Fibroblast of skin of abdomen (primary cell): ENCODE results near the gene FLRT1.

Experiments used
- DNase-seq: peaks from one replicate; pipeline ENCODE4 v3.0.0-alpha.2; 2013

Gene FLRT1

GRCh38 chr11:64007160-64007628 lies 28.5 kb upstream of the FLRT1 start:
- peak; percentile 37 for DNase-seq

DNA sequence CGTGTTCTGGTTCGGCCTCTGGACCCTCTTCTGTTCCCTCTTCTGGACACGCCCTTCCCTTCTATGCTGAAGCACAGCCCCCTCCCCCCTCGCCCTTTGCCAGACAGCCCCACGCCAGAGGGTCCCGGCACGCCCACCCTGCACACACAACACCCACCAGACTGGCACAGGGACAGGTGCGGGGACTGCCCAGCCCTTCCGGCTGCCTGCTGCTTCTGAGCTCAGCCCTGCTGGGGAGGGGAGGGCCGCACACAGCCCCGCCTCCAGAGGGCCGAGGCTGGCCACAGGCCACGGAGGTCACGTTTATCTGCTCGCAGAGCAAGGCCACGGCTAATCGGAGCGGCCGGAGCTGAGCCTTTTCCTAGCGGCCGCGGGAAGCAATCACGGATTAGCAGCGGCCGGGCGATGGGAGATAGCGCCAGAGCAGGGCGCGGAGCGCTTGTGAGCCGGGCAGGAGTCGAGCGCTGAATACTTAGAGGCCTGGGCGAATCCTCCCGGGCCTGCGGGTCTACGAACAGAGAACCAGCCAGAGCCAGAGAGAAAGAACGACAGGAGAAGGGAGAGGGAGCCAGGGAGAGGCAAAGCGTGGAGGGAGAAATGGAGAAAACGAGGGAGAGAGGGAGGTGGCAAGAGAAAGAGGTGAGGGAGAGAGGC lies 28.0 kb upstream of the FLRT1 start:
- DNase-seq, result peak; percentile 33

- DNase-seq, result no peak
Measured at GRCh38 chr11:64008283-64008913, 27.3 kb upstream of the FLRT1 start.

GRCh38 chr11:64008914-64009633 lies 26.7 kb upstream of the FLRT1 start:
- DNase-seq, result no peak

- DNase-seq, result no peak
Measured at GRCh38 chr11:64009710-64010109, 26.0 kb upstream of the FLRT1 start.

GRCh38 chr11:64010783-64011182 lies 24.9 kb upstream of the FLRT1 start:
- no peak for DNase-seq

DNA sequence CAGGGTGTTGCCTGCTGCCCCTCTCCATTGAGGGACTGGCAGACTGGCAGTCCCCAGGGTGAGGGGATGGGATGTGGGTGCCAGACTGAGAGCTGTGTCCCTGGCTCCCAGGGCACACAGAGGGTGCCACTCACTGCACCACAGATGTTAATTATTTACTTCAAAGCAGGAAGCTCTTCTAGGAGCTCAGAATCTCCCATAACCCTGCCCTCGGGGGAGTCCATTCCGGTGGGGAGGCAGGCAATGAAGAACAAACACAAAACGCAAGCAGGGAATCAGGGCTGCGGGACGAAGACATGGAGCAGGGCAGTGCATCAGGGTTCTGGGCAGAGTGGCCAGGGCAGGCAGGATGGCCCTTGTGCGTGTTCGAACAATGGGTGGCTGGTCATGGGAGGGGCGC lies 24.4 kb upstream of the FLRT1 start:
- no peak for DNase-seq

GRCh38 chr11:64013141-64013896 lies 22.4 kb upstream of the FLRT1 start:
- no peak for DNase-seq

GRCh38 chr11:64014356-64014755 lies 21.4 kb upstream of the FLRT1 start:
- no peak for DNase-seq

- DNase-seq, result no peak
Measured at GRCh38 chr11:64015510-64015909, 20.2 kb upstream of the FLRT1 start.

DNA sequence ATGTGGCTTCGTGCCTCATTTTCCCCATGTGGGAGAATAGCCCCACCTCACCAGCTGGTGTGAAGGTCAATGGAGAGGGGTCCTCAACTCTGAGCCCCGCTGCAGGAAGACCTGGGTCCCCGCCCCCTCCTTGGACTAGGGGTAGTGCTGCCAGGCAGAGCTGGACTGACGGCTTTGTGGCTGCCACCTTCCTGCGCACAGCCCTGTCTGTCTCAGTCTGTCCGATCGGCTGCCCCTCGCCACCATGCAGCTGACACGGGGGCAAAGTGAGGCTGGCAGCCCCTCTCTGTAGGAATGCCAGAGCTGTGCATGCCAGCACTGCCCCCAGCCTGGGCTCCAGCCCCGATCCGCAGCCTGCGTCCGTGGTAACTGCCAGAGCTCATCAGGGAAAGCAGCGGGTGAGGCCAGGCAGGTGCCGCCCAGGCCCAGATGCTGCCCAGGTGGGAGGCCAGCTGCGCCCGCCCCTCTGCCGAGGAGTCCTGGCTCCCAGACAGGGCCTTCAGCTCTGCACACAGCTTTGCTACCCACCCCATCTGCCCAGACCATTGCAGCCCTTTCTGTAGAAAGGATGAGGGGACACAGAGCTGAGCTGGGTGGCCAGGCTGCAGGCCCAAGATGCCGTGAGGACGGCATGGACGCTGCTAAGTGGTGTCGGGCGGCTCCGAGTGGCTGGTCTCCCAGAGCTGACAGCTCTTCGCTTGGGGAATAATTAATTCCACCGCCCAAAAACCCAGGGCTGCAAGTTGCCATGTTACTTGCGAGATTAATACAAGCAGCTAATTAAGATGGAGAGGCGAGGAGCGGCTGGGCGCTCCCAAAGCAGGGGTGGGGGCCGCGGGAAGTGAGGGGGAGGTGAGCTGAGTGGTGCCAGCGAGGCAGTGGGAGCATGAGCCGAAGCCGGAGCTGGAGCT lies 19.5 kb upstream of the FLRT1 start:
- no peak for DNase-seq

DNA sequence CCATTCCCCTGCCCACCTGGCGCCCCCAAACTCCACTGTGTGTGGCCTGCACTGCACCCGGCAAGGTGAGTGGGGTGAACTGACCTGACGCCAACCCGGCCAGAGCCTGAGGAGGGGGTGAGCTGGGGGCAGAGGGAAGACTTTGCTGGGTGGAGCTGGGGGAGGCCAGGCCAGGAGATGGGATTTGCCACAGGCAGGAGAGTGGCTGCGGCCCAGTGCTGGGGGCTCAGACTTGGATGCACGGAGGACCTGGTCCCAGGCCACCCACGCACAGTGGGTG lies 17.8 kb upstream of the FLRT1 start:
- no peak for DNase-seq

DNA sequence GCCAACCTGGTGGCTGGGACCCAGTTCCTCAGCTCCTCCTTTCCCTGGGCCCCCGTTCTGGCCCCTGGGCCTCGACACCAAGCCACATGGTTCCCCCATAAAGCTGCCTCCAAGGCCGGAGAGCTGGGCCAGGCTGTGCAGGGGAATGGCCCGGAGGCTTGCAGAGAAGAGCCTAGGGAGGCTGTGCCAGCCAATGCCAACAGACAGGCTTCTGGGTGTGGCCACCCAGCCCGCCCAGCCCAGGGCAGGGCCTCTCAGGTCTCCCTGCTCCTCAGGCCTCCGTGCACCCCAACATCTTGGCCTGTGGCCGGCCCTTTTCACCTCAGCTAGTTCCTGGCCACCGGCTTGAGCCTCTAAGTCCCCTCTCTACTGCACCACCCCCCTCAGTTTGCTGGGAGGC lies 17.4 kb upstream of the FLRT1 start:
- no peak for DNase-seq

DNA sequence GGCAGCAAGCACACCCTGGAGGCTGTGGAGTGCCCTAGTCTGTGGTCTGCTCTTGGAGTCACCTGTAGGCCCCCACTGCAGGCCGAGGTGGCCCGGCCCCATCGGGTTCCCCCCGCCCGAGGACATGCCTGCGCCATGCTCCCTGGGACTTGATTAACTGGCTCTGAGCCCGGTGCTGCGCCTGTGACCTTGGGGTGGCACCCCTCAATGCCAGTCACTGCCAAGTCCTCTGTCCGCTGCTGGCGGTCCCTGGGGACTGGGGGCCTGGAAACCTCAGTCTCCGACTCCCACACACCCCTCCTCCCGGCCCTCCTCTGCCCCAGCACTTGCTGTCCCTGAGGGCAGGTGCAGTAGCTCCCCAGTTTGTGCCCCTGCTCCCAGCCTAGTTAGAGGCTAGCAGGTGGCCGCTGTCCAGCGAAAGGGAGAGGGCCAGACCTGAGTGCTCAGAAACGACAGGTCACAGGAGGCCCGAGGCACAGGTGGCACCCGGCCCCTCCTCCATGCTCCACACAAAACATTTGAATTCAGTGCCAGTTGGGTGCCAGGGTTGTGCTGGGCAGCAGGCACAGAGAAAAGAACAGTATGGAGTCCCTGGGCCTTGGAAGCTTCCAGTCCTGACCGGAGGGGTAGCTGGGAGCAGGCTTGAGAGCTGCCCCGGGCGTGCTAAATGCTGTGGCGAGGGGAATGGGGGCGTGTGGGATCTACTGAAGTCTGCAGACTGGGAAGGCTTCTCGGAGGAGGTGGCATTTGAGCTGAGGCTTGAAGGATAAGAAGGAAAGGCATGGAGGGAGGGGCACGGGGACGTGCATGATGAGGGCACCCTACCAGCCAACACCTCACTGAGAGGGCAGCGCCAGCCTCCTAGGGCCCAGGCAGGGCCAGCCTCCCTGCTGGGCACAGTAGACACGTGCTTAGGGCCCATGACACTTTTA lies 16.4 kb upstream of the FLRT1 start:
- no peak for DNase-seq

DNA sequence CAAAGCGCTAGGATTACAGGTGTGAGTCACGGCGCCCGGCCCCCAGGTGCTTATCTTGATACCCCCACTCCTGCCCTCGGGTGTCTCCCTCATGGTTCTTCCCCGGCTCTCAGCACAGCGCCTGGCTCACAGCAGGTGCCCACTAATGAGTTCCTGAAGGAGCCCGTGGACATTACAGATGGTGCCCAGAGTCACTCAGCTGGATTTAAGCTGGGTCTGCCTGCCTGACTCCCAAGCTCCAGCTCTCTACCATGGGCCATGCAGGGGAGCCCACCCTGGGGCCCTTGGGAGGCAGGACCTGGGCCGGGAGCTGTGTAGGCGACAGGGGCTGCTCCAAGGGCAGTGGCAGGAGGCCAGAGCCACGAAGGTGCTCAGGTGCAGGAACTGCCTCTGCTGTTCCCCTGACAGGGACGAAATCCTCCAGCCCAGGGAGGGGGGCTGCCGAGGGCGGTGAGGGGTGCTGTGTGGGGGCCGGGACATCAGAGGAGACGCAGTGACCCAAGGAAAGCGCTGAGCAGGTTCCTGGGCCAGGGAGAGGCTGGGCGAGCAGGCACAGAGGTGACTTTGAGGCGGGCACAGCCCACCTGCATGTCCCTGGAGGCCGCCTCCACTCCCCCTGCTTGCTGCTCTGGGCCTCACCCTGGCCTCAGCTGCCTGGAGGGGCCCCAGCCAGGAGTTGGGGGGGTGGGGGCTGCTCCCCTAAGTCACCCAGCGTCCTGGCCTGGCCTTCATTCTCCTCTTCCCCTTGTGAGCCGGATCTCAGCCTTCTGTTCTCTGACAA lies 14.6 kb upstream of the FLRT1 start:
- DNase-seq, result no peak

DNA sequence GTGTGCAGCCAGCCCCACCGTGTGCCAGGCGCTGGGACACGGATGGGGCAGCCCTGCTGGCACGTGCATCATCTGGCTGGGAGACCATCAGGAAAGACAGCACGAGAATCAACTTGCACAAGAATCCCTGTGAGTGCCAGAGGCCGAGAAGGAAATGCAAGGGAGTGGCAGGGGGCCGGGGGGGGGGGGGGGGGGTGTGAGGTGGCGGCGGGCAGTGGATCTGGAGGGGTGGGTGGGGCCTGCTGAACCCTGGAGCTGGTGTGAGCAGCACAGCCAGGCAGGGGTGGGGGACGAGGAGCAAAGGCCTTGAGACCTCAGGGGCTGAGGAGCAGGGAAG lies 14.0 kb upstream of the FLRT1 start:
- DNase-seq, result no peak

DNA sequence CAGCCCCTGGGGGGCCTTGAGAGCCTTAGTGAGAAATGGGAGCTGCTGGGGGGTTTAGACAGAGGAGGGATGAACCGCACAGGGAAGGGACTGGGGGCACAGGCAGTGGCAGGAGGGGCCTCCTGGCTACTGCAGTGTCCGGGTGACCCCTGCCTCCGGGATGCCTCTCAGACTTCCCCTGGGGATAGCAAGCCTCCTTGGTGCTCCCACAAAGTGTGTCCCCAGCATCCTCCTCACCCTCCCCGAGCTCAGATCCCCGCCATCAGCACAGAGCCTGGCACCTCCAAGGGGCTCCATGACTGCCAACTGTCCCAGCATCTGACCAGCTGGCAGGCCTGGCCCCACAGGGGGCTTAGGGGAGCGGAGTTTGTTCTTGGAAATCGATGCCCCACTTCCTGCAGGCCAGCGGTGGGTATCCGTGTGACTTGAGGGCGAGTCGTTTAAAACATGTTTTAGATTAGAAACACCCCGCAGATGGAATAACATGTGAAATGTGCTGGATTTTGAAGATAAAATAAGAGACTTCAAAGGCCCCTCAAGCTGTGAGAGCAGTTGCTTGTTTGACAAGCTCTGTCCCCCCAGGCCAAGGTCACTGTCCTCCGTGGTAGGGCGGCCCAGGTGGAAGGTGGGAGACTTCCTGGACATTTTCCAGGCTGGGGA lies 13.5 kb upstream of the FLRT1 start:
- DNase-seq, result no peak

DNA sequence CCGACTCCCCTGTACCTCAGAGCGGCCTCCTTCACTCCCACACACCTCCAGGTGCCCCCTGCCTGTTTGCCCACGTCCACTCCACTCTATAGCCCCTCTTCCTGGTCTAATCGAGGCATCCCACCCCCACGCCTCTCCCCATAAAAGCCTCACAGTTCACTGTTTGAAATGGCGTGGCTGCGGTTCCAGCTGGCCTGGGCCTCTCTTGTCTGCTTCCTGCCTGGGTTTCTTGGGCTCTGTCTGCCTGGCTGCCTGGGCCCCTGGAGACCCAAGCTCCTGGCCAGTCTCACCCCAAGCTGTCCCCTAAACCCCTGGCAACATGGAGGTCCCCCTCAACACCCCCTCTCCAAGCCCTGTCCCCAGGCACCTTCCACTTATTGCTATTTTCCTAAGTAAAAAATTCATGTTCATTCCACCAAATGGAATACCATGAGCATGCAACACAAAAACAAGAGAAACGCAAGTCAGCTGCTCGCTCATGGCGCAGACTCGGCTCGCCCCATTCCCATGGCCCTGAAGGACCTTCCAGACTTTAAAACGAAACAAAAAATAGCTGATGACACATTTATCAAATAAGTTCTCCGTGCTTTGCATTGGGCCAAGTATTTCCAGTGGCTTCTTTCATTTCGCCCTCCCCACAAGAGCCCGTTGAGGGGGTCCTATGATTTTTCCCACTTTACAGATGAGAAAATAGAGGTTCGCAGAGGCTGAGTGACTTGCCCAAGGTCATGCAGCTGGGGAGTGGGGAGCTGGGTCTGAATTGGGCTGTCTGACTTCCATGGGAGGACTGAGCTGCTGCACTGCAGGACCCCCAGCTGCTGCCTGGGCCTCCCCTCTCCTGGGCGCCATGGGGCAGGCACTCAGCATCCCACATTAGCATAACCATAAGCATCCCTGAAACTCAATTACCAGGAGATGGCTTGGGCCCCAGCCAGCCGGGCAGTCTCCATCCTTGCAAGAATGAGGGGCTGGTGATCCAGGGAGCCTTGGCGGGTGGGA lies 11.7 kb upstream of the FLRT1 start:
- no peak for DNase-seq

DNA sequence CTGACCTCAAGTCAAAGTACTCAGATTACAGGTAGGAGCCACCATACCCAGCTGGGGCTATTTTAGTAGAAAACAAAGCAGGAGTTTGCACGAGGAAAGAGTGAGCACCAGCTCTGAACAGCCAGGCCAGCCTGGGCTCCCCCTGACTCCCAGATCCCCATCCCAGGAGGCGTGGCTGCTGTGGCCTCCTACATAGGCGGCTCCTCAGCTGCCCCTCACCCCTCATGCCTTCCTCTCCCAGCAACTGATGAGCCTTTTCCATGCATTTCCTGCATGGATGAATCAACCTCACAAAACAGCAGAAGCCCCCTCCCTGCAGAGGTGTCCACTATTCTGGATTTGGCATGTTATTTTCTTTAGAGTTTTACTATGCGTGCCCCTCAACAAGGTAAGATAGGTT lies 10.5 kb upstream of the FLRT1 start:
- no peak for DNase-seq
